GM12864 (cell line): Measurements from ENCODE around the gene RPS6KA5.
"Not testable (repeated sequence)": the region's sequence is repeated elsewhere in the genome, so short reads cannot be mapped to it uniquely, and the experiment has no call there.

ENCODE experiments used
- DNase-seq: peaks from one replicate; pipeline ENCODE4 v3.0.0-alpha.2; 2011; ENCODE audit warnings: low read depth
- H3K4me3 ChIP-seq: 2 replicates; pipeline ENCODE4 v1.5.1; 2011; ENCODE audit warnings: mild to moderate bottlenecking, low read depth, low read length, control low read depth
- TF ChIP-seq, protein P1 (sequence below): IDR thresholded peaks from 2 replicates; pipeline ENCODE4 v1.5.1; 2011; ENCODE audit warnings: low read depth, mild to moderate bottlenecking, moderate library complexity, low read length, control low read depth, inconsistent platforms; ENCODE audit errors: missing control alignments

The RPS6KA5 gene

DNA sequence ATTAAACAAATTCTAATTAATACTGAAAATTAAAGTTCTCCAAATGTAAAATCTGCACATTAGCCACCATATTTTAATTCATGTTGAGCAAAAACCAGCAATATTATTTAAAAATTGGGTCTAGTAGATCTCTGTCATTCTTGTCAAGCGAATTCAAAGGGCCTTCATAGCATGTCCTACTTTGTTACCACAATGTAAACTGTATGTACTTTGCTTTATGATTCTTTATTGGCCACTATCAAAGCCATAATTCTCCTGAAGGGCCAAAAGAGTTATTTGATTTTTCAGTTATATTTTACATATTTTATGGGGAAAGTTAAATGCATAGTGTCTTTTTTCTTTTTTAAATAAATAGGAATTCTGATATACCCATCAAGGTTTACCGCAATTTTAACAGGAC, 117.9 kb downstream of the RPS6KA5 start:
- no peak overlapping the region for H3K4me3 ChIP-seq
- TF ChIP-seq, protein P1, sequence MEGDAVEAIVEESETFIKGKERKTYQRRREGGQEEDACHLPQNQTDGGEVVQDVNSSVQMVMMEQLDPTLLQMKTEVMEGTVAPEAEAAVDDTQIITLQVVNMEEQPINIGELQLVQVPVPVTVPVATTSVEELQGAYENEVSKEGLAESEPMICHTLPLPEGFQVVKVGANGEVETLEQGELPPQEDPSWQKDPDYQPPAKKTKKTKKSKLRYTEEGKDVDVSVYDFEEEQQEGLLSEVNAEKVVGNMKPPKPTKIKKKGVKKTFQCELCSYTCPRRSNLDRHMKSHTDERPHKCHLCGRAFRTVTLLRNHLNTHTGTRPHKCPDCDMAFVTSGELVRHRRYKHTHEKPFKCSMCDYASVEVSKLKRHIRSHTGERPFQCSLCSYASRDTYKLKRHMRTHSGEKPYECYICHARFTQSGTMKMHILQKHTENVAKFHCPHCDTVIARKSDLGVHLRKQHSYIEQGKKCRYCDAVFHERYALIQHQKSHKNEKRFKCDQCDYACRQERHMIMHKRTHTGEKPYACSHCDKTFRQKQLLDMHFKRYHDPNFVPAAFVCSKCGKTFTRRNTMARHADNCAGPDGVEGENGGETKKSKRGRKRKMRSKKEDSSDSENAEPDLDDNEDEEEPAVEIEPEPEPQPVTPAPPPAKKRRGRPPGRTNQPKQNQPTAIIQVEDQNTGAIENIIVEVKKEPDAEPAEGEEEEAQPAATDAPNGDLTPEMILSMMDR, result no peak
- no peak for DNase-seq

DNA sequence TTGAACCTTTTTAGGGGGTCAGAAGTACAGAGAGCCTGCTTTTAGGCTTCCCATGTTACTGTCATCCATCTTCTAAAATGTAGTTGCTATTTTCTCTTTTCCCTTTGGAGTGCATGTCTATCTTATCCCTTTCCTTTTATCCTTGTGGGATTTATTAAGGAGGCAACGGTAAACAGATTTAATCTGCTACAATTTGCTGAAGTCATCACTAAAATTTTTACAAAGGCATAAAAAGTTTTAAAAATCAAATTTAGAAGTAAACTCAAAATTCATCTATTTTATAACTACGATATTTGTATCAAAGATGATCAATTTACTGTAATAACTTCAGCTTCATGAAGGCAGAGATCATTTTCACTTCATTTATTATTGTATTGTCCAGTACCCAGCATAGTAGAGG, 118.7 kb downstream of the RPS6KA5 start:
- TF ChIP-seq, protein P1, result no peak
- no peak overlapping the region for H3K4me3 ChIP-seq
- no peak for DNase-seq

GRCh38 chr14:90940318-90940962, 120.0 kb downstream of the RPS6KA5 start:
- H3K4me3 ChIP-seq, result no peak overlapping the region
- TF ChIP-seq, protein P1, result no peak
- no peak for DNase-seq

DNA sequence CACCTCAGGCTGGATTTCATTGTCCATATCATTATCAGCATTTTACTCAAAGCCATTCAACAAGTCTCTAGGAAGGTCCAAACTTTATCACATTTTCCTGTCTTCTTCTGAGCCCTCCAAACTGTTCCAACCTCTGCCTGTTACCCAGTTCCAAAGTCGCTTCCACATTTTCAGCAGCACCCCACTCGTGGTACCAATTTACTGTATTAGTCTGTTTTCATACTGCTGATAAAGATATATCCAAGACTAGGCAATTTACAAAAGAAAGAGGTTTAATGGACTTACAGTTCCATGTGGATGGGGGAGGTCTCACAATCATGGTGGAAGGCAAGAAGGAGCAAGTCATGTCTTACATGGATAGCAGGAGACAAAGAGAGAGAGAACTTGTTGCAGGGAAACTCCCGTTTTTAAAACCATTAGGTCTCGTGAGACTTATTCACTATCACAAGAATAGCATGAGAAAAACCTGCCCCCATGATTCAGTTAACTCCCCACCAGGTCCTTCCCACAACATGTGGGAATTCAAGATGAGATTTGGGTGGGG, 121.1 kb downstream of the RPS6KA5 start:
- not testable (repeated sequence) for DNase-seq, H3K4me3 ChIP-seq

GRCh38 chr14:90938615-90939014, 121.8 kb downstream of the RPS6KA5 start:
- DNase-seq, result no peak
- no peak overlapping the region for H3K4me3 ChIP-seq
- TF ChIP-seq, protein P1, result no peak

DNA sequence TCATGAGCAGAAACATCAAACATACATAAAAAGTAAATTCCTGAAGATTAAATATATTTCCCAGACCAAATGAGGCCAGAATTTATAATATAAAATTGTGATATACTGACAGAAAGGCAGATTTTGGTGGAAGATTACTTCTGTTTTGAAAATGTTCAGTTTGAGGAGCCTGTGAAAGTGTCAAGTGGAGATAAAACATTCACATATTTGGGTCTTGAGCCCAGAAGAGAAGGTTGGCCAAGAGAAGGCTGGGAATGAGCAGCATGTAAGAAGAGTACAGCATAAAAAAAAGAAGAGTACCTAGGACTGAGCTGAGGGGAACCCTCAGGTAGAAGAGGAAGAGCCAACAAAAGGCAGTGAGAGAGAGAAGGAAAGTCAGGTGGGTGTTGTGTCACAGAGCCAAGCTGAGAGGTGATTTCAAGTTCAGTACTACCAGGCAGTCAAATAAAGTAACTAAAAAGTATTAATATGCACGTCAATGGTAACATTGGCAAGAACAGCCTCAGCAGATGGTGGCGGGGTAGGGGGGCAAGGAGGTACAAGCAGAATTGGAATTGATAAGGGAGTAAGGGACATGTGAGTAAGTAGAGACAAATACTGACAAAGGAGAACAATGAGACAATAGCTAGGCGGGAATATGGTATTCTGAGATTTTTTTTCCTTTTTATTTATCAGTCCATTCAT, 123.5 kb downstream of the RPS6KA5 start:
- no peak for DNase-seq
- no peak overlapping the region for H3K4me3 ChIP-seq
- TF ChIP-seq, protein P1, result no peak

DNA sequence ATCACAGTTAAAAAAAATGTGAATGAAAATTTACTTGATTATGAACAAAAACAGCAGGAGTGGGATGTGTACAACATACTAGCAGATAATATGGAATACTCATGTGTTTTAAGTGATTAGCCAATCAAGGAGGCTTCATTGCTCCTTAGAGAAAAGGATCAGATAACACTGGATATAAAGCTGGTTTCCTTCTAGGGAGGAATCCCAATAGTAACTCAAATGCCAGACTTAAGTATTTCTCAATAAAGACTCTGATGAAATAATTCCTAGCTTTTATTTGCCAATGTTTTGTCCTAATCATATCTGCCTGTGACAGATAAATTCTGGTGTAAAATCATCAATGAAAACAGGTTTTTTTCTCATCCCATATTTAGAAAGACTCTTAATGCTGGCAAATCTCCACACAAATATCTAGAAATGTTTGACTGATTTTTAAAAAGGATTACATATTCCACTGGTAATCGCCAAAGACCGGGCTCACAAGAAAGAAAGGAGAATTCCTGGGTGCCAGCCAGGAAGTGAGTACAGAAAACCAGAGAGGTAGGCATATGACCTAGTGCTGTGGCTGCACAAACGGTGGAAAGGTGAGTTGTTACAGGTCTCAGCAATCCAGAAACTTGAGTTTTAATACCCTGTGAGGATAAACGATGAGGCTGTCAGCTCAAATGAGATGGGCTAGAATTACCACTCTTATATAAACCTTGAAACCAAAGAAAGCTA, 135.7 kb downstream of the RPS6KA5 start:
- DNase-seq, result no peak
- TF ChIP-seq, protein P1, result no peak
- H3K4me3 ChIP-seq, result no peak overlapping the region
